Fibroblast of upper back skin (primary cell): ENCODE measurements around the gene RIPOR2.
A peak's percentile ranks its signal among the peaks of the same experiment; 100 is the strongest.
"Not testable (repeated sequence)": the region's sequence is repeated elsewhere in the genome, so short reads cannot be mapped to it uniquely, and the experiment has no call there.

Experiments used
- DNase-seq: peaks from one replicate; pipeline ENCODE4 v3.0.0-alpha.2; 2013

RIPOR2 gene

GRCh38 chr6:24797596-24798216 lies 138.1 kb downstream of the RIPOR2 start:
- DNase-seq: no peak

- DNase-seq: peak; percentile 32
These were observed 139.0 kb downstream of the RIPOR2 start for GRCh38 chr6:24796616-24797290.

GRCh38 chr6:24795106-24795505 lies 140.7 kb downstream of the RIPOR2 start:
- peak; percentile 72 for DNase-seq

- peak; percentile 21 for DNase-seq
These were observed 147.6 kb downstream of the RIPOR2 start for GRCh38 chr6:24788031-24788665.

- no peak for DNase-seq
These were observed 155.6 kb downstream of the RIPOR2 start for GRCh38 chr6:24780206-24780605.

GRCh38 chr6:24779416-24780016 lies 156.2 kb downstream of the RIPOR2 start:
- no peak for DNase-seq

- DNase-seq: no peak
These were observed 156.9 kb downstream of the RIPOR2 start for GRCh38 chr6:24778878-24779277.

GRCh38 chr6:24778121-24778520 lies 157.6 kb downstream of the RIPOR2 start:
- no peak for DNase-seq

- DNase-seq: no peak
These were observed 158.5 kb downstream of the RIPOR2 start for GRCh38 chr6:24777227-24777626.

GRCh38 chr6:24775520-24776058 lies 160.2 kb downstream of the RIPOR2 start:
- peak; percentile 57 for DNase-seq

- peak; percentile 94 for DNase-seq
These were observed 160.9 kb downstream of the RIPOR2 start, which contains the start of gene GMNN for GRCh38 chr6:24774696-24775519. GMNN (plus strand) TSS chr6:24774937; CDS start chr6:24777247, 2,310 bp downstream.

GRCh38 chr6:24768361-24768760 lies 167.4 kb downstream of the RIPOR2 start:
- peak; percentile 65 for DNase-seq

- DNase-seq: peak; percentile 38
These were observed 168.9 kb downstream of the RIPOR2 start for GRCh38 chr6:24766680-24767462.

- DNase-seq: not testable (repeated sequence)
These were observed 169.8 kb downstream of the RIPOR2 start for GRCh38 chr6:24765968-24766367.

- not testable (repeated sequence) for DNase-seq
These were observed 170.6 kb downstream of the RIPOR2 start for GRCh38 chr6:24764833-24765828.

GRCh38 chr6:24763578-24763977 lies 172.2 kb downstream of the RIPOR2 start:
- DNase-seq: no peak

- DNase-seq: no peak
These were observed 173.9 kb downstream of the RIPOR2 start for GRCh38 chr6:24761851-24762250.

GRCh38 chr6:24761193-24761835 lies 174.4 kb downstream of the RIPOR2 start:
- DNase-seq: no peak

- DNase-seq: no peak
These were observed 175.6 kb downstream of the RIPOR2 start for GRCh38 chr6:24760210-24760609.

GRCh38 chr6:24759718-24760117 lies 176.0 kb downstream of the RIPOR2 start:
- DNase-seq: no peak
